HG02870 (cell line): ENCODE results near the gene APBA2.
"Not testable (repeated sequence)": the region's sequence is repeated elsewhere in the genome, so short reads cannot be mapped to it uniquely, and the experiment has no call there.

ENCODE experiments used
- ATAC-seq: cut with Tn5 transposase; IDR thresholded peaks from one replicate; pipeline ENCODE4 v1.9.1; 2021; ENCODE audit warnings: mild to moderate bottlenecking, moderate library complexity; ENCODE audit not compliant: unreplicated experiment

APBA2 gene

DNA sequence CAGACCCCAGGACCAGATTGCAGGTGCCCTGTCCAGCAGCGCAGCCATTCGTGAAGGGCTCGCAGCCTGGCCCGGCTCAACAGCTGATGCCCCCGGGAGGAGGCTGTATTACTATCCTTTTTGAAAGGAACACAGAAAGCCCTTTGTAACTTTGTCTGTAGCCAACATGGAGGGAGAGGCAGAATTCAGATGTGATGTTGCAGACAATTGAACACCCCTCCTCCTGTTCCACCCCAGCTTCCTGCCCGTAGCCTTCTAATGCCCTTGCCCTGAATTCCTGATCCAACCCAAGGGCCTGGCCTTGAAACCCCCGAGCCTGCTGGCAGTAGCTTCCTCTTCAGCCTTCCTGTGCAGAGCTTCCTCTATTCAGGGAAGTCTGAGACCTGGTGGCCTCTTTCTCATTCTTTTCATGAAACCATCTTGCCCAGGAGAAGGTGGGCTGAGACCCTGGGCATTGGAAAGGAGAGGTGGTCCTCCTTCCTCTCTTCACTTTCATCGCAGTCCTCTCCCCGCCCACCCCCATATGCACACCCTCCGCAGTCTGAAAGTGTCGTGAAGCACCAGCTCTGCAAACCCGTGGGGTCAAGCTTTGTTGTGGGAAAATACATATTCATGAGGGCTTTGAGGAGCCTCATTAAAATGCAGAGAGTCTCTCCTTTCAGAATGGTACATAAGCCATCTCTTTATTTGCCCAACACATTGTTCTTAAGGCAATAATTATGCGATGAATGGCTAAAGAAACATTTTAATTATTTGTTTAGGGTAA is 109.2 kb downstream of the APBA2 start:
- no peak for ATAC-seq

- ATAC-seq, result no peak
Measured at GRCh38 chr15:28995705-28996104, 109.9 kb downstream of the APBA2 start.

DNA sequence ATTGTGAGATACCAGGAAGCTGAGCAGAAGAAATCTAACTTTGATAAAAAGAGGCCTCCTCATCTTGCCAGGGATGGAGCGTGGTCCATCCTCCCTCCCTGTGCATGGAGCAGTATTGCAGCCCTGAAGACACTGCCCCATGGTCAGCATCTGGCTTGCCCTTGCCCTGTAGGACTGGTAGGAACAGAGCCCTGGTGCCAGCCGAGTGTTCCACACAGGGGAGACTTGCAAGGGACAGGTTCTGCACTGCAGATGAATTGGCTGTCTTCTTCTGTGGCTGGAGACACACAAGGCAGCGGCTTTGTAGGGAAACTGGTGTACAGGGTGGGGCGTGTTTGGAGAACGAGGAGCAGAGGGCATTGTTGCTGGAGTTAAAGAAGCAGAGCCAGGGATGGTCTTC is 110.5 kb downstream of the APBA2 start:
- no peak for ATAC-seq

- ATAC-seq, result no peak
Measured at GRCh38 chr15:28996953-28997352, 111.2 kb downstream of the APBA2 start.

- no peak for ATAC-seq
Measured at GRCh38 chr15:28997791-28998190, 112.0 kb downstream of the APBA2 start.

DNA sequence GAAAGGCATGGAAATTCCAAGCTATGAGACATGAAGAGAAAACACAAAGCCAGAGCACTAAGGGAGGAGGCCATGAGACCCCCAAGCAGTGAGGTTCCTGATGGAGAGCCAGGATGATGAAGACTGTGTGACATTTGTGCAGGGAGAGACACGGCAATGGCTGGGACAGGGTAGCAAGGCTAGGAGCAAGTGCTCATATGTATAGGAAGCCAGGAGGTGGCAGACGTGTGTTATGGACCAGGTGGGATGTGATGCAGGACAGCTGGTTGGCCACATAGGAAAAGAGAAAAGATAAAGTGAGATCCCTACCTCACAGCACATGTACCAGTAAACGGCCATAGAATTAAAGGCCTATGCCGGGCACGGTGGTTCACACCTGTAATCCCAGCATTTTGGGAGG is 112.7 kb downstream of the APBA2 start:
- ATAC-seq, result no peak

DNA sequence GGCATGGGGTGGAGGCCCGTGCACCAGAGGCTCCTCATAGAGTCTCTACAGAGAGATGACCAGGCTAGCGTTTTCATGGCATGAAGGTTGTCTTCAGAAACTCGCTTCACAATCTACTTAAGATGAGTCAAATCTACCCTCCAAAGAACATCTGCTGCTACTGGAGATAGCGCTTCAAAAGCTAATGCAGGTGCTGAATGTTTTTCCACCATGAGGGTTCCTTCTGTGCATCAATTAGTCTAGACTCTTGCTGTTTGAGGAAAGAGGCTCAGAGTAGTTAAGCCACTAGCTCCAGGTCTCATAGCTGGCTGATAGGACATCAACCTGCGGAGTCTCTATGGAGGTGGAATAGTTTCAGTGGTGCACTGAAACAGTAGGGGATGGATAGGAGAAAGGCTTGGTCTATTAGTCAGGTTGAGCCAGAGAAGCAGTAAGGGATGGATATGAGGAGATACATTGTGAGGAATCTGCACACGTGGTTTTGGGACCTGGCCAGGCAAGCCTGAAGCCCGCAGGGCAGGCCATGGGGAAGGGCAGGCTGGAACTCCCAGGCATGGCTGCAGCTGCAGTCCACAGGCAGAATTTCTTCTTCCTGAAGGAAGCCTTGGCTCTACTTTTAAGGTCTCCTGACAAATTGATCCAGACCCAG is 117.5 kb downstream of the APBA2 start:
- ATAC-seq, result no peak

- ATAC-seq, result no peak
Measured at GRCh38 chr15:29003840-29004233, 118.1 kb downstream of the APBA2 start.

- no peak for ATAC-seq
Measured at GRCh38 chr15:29005931-29006330, 120.2 kb downstream of the APBA2 start.

- no peak for ATAC-seq
Measured at GRCh38 chr15:29008846-29009245, 123.1 kb downstream of the APBA2 start.

DNA sequence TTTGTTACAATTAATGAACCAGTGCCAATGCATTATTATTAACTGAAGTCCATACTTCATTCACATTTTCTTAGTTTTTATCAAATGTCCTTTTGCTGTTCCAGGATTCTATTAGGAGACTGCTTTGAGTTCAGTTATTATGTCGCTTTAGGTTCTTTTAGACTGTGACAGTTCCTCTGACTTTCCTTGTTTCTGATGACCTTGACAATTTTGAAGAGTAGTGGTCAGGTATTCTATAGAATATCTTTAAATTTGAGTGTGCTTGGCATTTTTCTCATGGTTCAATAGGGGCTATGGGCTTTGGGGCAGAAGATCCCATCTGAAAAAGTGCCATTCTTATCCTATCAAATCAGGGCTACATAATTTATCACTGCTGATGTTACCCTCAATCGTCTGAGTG is 126.3 kb downstream of the APBA2 start:
- ATAC-seq, result no peak

DNA sequence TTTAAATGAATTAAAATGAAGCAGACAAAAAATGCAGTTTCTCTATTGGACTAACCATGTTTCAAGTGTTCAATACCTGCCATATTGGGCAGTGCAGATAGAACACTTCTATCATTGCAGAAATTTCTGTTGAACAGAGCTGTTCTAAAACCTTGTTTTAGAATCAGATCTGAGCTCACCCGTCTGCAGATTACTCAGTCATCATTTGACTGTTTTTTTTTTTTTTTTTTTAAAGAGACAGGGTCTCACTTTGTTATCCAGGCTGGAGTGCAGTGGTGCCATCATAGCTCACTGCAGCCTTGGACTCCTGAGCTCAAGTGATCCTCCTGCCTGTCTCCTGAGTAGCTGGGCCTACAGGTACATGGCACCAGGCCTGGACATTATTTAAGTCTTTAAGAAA is 128.7 kb downstream of the APBA2 start:
- no peak for ATAC-seq

DNA sequence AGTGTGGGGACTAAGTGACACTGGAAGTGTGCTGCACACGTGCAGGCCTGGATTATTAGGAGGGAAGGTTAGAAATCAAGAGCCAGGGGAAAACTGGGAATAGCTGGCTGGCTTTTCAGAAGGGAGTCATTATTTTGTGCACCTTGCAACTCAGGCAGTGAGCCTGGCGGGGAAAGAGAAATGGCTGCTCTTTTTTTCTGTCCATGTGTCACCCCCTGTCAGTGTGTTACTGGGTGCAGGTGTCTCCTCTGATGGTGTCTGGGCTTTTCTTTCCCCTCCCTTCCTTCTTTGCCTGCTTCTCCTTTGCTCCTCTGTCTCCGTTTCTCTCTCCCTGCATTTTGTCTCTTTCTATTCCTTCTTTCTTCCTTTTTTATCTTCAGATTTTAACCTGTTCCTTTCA is 130.7 kb downstream of the APBA2 start:
- no peak for ATAC-seq

- no peak for ATAC-seq
Measured at GRCh38 chr15:29018120-29018805, 132.5 kb downstream of the APBA2 start.

GRCh38 chr15:29018995-29019976 is 133.5 kb downstream of the APBA2 start:
- no peak for ATAC-seq

DNA sequence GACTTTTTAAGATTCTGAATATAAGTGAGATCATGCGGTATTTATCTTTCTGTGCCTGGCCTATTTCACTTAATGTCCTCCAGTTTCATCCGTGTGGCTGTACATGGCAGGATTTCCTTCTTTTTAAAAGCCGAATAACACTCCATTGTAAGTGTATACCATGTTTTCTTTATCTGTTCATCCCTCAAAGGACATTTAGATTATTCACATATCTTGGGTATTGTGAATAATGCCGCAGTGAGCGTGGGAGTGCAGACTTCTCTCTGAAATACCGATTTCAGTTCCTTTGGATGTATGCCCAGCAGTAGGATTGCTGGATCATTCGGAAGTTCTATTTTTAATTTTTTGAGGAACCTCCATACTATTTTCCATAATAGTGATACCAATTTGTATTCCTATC is 136.1 kb downstream of the APBA2 start:
- ATAC-seq, result no peak

- no peak for ATAC-seq
Measured at GRCh38 chr15:29024662-29025061, 138.9 kb downstream of the APBA2 start.

GRCh38 chr15:29025411-29025810 is 139.6 kb downstream of the APBA2 start:
- ATAC-seq, result not testable (repeated sequence)

DNA sequence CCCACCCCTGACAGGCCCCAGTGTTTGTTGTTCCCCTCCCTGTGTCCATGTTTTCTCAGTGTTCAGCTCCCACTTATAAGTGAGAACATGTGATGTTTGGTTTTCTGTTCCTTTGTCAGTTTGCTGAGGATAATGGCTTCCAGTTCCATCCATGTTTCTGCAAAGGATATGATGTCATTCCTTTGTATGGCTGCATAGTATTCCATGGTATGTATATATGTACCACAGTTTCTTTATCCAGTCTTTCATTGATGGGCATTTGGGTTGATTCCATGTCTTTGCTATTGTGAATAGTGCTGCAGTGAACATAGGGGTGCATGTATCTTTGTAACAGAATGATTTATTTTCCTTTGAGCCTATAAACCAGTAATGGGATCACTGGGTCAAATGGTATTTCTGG is 142.4 kb downstream of the APBA2 start:
- ATAC-seq, result not testable (repeated sequence)

GRCh38 chr15:29029651-29030195 is 143.9 kb downstream of the APBA2 start:
- no peak for ATAC-seq
